Measurements from ENCODE around the gene FAM135A. TPM values are rescaled to one million over a fixed set of nuclear protein-coding genes. Genes with fewer than 3 reads are reported as not detected.
"Not testable (repeated sequence)": the region's sequence is repeated elsewhere in the genome, so short reads cannot be mapped to it uniquely, and the experiment has no call there.

The FAM135A gene
- total and polyA plus RNA-seq, 4 donors = 6.9 to 25.7 (median 16.1) TPM

DNA sequence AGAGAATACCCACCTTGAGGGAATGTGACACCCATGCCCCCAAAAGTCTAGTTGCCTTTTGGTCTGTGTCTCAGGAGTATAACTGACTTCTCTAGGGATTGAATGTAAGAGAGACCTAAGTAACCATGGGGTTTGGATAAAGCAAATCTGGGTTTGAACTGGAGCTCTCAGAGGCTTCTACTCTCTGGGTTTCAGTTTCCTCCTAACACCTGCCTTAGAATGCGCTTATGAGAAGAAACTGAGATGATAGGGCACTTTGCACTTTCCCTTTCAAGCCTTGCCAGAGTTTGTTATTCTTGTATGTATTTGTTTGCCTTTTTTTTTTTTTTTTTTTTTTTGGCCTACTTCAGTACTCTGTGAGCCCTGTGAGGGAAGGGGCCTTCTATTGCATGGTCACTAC, 172.8 kb downstream of the FAM135A start:
- intact Hi-C loops (cut with DNase I) = no loop called here
- Histone ChIP-seq H3K27ac (ENCODE audit: low read depth in 1 of 2, low read length in 2 of 2) (no peak overlapping the region), H3K9me3 (ENCODE audit: control insufficient read depth, low read length) (no peaks in the 10 kb centered on the region), H3K36me3 (ENCODE audit: control insufficient read depth in 1 of 2, insufficient read depth in 2 of 2, low read length in 1 of 2) (peaks cover 0 to 6% of the 10 kb centered on the region in 2 donors), H3K4me1 (ENCODE audit: control insufficient read depth in 1 of 2, insufficient read depth in 2 of 2, low read length in 2 of 2) (peaks cover 0 to 1% of the 10 kb centered on the region in 2 donors), H3K4me3 (ENCODE audit: low read length in 2 of 2) (no peak overlapping the region), H3K27me3 (ENCODE audit: control insufficient read depth in 1 of 2, insufficient read depth in 2 of 2, low read length in 1 of 2) (no peaks in the 10 kb centered on the region)
- no peak for ATAC-seq (ENCODE audit: low FRiP score)
- 94 to 98% methylated on average over 1 of the region's 1 CpG for WGBS, 2 donors
- DNase-seq = no peak

DNA sequence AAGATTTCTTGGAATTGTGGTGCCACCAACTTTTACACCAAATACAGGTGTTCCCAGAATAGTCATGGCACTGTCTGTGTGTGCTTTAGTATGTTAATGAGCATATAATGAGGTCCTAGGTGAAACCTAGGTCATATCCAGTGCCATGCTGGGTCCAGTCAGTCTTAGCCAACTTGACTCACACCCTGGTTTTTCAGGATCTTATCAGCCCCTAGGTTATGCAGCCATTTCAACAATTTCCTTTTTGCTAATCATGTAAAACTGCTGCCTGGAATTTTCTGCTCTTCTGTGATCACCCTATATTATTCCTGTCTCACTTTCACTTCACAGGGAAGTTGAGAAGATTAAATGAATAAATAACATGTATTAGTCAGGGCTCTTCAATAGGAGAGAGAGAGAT, 177.1 kb downstream of the FAM135A start:
- no peaks in the 10 kb centered on the region for H3K9me3 ChIP-seq (ENCODE audit: control insufficient read depth, low read length)
- peaks cover 0 to 1% of the 10 kb centered on the region in 2 donors for H3K4me1 ChIP-seq (ENCODE audit: control insufficient read depth in 1 of 2, insufficient read depth in 2 of 2, low read length in 2 of 2)
- H3K36me3 ChIP-seq (ENCODE audit: control insufficient read depth in 1 of 2, insufficient read depth in 2 of 2, low read length in 1 of 2) = peaks cover 0 to 2% of the 10 kb centered on the region in 2 donors
- H3K27me3 ChIP-seq (ENCODE audit: control insufficient read depth in 1 of 2, insufficient read depth in 2 of 2, low read length in 1 of 2) = no peaks in the 10 kb centered on the region
- intact Hi-C loops (cut with DNase I) = no loop called here
- DNase-seq = no peak
- no peak overlapping the region for H3K27ac ChIP-seq (ENCODE audit: low read depth in 1 of 2, low read length in 2 of 2)
- no peak overlapping the region for H3K4me3 ChIP-seq (ENCODE audit: low read length in 2 of 2)
- ATAC-seq (ENCODE audit: low FRiP score) = no peak

DNA sequence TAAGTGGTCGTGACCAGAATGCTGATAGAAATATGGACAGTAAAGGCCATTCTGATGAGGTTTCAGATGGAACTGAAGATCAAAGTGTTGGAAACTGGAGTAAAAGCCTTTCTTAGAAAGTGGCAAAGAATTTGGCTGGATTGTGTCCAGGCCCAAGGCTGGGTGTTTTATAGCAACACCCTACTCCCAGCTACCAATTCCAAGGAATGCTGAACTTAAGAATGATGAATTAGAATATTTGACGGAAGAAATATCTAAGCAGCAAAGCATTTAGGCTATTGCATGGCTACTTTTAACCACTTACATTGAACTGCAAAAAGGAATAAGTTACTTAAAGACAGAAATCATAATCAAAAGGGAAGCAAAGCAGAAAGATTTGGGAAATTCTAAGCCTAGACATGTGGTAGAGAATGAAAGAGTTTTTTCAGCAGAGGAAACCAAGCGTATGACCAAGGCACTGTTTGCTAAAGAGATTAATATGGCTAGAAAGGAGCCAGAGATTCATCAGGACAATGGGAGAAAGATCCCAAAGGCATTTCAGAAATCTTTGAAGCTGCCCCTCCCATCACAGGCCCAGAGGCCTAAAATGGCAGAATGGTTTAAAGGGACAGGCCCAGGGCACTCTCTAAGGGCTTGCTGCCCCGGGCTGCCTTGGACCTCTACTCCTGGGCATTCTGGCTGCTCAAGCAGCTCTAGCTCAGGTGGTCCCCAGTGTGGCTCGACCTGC, 179.2 kb downstream of the FAM135A start:
- H3K27me3 ChIP-seq (ENCODE audit: control insufficient read depth in 1 of 2, insufficient read depth in 2 of 2, low read length in 1 of 2) = no peaks in the 10 kb centered on the region
- ATAC-seq (ENCODE audit: low FRiP score) (no peak), DNase-seq (no peak)
- H3K4me3 ChIP-seq (ENCODE audit: low read length in 2 of 2) = no peak overlapping the region
- no peaks in the 10 kb centered on the region for H3K4me1 ChIP-seq (ENCODE audit: control insufficient read depth in 1 of 2, insufficient read depth in 2 of 2, low read length in 2 of 2)
- no peaks in the 10 kb centered on the region for H3K9me3 ChIP-seq (ENCODE audit: control insufficient read depth, low read length)
- WGBS, 2 donors = 56 to 69% methylated on average over 5 of the region's 5 CpGs
- no peak overlapping the region for H3K27ac ChIP-seq (ENCODE audit: low read depth in 1 of 2, low read length in 2 of 2)
- intact Hi-C loops (cut with DNase I) = no loop called here
- H3K36me3 ChIP-seq (ENCODE audit: control insufficient read depth in 1 of 2, insufficient read depth in 2 of 2, low read length in 1 of 2) = no peaks in the 10 kb centered on the region

DNA sequence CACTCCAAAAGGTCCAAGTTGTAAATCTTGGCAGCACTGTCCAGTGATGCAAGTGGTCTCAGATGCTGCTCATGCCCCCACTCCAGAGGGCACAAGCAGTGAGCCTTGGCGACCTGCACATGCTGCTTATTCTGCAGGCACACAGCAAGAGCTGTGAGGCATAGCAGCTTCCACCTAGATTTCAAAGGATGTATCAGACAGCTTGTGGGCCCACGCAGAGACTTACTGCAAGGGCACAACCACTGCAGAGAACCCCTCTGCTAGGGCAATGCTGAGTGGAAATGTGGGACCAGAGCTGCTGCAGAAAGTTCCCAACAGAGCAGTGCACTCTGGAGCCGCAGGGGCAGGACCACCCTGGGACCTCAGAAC, 179.8 kb downstream of the FAM135A start:
- Histone ChIP-seq H3K36me3 (ENCODE audit: control insufficient read depth in 1 of 2, insufficient read depth in 2 of 2, low read length in 1 of 2) (no peaks in the 10 kb centered on the region), H3K9me3 (ENCODE audit: control insufficient read depth, low read length) (no peaks in the 10 kb centered on the region), H3K27ac (ENCODE audit: low read depth in 1 of 2, low read length in 2 of 2) (no peak overlapping the region), H3K27me3 (ENCODE audit: control insufficient read depth in 1 of 2, insufficient read depth in 2 of 2, low read length in 1 of 2) (no peaks in the 10 kb centered on the region), H3K4me3 (ENCODE audit: low read length in 2 of 2) (no peak overlapping the region), H3K4me1 (ENCODE audit: control insufficient read depth in 1 of 2, insufficient read depth in 2 of 2, low read length in 2 of 2) (no peaks in the 10 kb centered on the region)
- 94% methylated on average over 3 of the region's 3 CpGs for WGBS, 2 donors
- intact Hi-C loops (cut with DNase I) = no loop called here
- DNase-seq (no peak), ATAC-seq (ENCODE audit: low FRiP score) (no peak)

DNA sequence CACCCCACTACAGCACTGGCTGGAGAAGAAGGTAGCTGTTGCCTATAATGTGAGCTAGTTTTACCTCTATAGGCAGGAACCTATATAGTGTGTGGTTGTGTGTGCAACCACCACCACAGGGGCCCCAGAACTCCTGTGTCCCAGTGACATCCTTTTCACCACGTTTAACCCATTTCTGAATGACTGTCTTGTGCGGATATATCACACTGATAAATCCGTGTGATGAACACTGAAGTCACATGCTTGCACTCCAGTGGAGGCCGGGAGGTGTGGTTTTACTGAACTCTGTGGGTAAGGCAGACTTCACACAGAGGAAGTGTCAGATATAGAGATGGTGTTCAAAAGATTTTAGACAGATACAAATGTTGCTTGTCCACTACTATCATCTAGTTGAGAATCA, 185.9 kb downstream of the FAM135A start:
- Histone ChIP-seq H3K4me3 (ENCODE audit: low read length in 2 of 2) (no peak overlapping the region), H3K27me3 (ENCODE audit: control insufficient read depth in 1 of 2, insufficient read depth in 2 of 2, low read length in 1 of 2) (no peaks in the 10 kb centered on the region), H3K4me1 (ENCODE audit: control insufficient read depth in 1 of 2, insufficient read depth in 2 of 2, low read length in 2 of 2) (no peaks in the 10 kb centered on the region), H3K36me3 (ENCODE audit: control insufficient read depth in 1 of 2, insufficient read depth in 2 of 2, low read length in 1 of 2) (no peaks in the 10 kb centered on the region), H3K9me3 (ENCODE audit: control insufficient read depth, low read length) (no peaks in the 10 kb centered on the region), H3K27ac (ENCODE audit: low read depth in 1 of 2, low read length in 2 of 2) (no peak overlapping the region)
- ATAC-seq (ENCODE audit: low FRiP score) (no peak), DNase-seq (no peak)
- 79 to 83% methylated on average over 4 of the region's 4 CpGs for WGBS, 2 donors
- intact Hi-C loops (cut with DNase I) = no loop called here

DNA sequence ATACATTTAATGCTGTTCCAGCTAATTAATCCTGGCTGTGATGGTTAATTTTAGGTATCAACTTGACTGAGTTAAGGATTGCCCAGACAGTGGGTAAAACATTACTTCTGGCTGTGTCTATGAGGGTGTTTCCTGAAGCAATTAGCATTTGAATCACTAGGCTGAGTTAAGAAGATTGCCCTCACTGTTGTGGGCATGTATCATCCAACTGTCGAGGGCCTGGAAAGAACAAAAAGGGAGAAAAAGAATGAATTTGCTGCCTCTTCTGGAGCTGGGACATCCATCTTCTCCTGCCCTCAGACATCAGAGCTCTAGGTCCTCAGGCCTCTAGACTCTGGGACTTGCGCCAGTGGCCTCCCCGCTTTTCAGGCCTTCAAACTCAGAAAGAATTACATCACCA, 187.7 kb downstream of the FAM135A start:
- intact Hi-C loops (cut with DNase I) = no loop called here
- no peaks in the 10 kb centered on the region for H3K9me3 ChIP-seq (ENCODE audit: control insufficient read depth, low read length)
- no peaks in the 10 kb centered on the region for H3K36me3 ChIP-seq (ENCODE audit: control insufficient read depth in 1 of 2, insufficient read depth in 2 of 2, low read length in 1 of 2)
- WGBS, 2 donors = 53 to 57% methylated on average over 3 of the region's 3 CpGs
- DNase-seq = no peak
- no peaks in the 10 kb centered on the region for H3K4me1 ChIP-seq (ENCODE audit: control insufficient read depth in 1 of 2, insufficient read depth in 2 of 2, low read length in 2 of 2)
- no peak overlapping the region for H3K27ac ChIP-seq (ENCODE audit: low read depth in 1 of 2, low read length in 2 of 2)
- no peak overlapping the region for H3K4me3 ChIP-seq (ENCODE audit: low read length in 2 of 2)
- no peak for ATAC-seq (ENCODE audit: low FRiP score)
- no peaks in the 10 kb centered on the region for H3K27me3 ChIP-seq (ENCODE audit: control insufficient read depth in 1 of 2, insufficient read depth in 2 of 2, low read length in 1 of 2)

DNA sequence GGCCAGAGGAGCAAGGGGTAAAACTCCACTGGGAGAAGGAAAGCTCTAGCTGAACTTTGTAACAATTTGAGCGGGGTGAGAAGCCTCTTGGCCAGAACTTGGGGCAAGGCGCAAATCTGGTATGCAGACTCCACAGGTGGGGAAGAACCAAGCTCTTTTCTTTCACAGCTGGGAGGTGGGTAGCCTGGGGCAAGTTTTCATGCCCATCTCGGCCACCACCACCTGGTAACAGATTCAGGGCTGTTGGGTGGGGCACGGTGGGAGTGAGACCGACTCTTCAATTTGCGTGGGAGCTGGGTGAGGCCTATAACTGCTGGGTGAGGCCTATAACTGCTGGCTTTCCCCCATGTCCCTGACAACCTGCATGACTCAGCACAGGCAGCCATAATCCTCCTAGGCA, 190.9 kb downstream of the FAM135A start:
- Histone ChIP-seq H3K4me1 (ENCODE audit: control insufficient read depth in 1 of 2, insufficient read depth in 2 of 2, low read length in 2 of 2) (no peaks in the 10 kb centered on the region), H3K9me3 (ENCODE audit: control insufficient read depth, low read length) (no peaks in the 10 kb centered on the region), H3K27ac (ENCODE audit: low read depth in 1 of 2, low read length in 2 of 2) (no peak overlapping the region), H3K36me3 (ENCODE audit: control insufficient read depth in 1 of 2, insufficient read depth in 2 of 2, low read length in 1 of 2) (no peaks in the 10 kb centered on the region), H3K27me3 (ENCODE audit: control insufficient read depth in 1 of 2, insufficient read depth in 2 of 2, low read length in 1 of 2) (no peaks in the 10 kb centered on the region), H3K4me3 (ENCODE audit: low read length in 2 of 2) (no peak overlapping the region)
- intact Hi-C loops (cut with DNase I) = no loop called here
- 87 to 94% methylated on average over 6 of the region's 6 CpGs for WGBS, 2 donors
- no peak for DNase-seq
- no peak for ATAC-seq (ENCODE audit: low FRiP score)

DNA sequence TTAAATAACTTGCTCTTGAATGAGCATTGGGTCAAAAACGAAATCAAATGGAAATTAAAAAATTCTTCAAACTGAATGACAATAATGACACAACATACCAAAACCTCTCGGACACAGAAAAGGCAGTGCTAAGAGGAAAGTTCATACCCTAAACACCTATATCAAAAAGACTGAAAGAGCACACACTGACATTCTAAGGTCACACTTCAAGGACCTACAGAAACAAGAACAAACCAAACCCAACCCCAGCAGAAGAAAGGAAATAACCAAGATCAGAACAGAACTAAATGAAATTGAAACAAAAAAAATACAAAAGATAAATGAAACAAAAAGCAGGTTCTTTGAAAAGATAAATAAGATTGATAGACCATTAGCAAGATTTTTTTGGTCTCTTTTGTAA, 194.1 kb downstream of the FAM135A start:
- WGBS, 2 donors = 55 to 75% methylated on average over 2 of the region's 2 CpGs
- DNase-seq; H3K27me3 ChIP-seq (ENCODE audit: control insufficient read depth in 1 of 2, insufficient read depth in 2 of 2, low read length in 1 of 2); H3K27ac ChIP-seq (ENCODE audit: low read depth in 1 of 2, low read length in 2 of 2); H3K4me1 ChIP-seq (ENCODE audit: control insufficient read depth in 1 of 2, insufficient read depth in 2 of 2, low read length in 2 of 2); H3K4me3 ChIP-seq (ENCODE audit: low read length in 2 of 2); ATAC-seq (ENCODE audit: low FRiP score); H3K36me3 ChIP-seq (ENCODE audit: control insufficient read depth in 1 of 2, insufficient read depth in 2 of 2, low read length in 1 of 2); H3K9me3 ChIP-seq (ENCODE audit: control insufficient read depth, low read length); intact Hi-C loops (cut with DNase I): not testable (repeated sequence)

DNA sequence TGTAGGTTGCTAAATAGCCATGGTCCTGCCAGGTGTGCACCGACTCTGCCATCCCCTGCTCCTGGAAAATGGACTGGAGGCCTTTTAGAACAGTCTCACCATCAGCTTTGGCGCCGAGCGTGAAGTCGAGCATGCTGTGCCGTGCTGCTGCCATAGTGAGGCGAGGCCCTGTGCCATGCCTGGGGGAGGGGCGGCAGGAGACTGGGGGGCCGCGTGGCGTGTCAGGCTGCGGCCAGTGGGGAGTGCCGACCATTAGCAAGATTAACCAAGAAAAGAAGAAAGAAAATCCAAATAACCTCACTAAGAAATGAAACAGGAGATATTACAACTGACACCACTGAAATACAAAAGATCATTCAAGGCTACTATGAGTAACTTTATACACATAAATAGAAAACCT, 195.9 kb downstream of the FAM135A start:
- H3K4me3 ChIP-seq (ENCODE audit: low read length in 2 of 2); H3K9me3 ChIP-seq (ENCODE audit: control insufficient read depth, low read length); intact Hi-C loops (cut with DNase I); H3K4me1 ChIP-seq (ENCODE audit: control insufficient read depth in 1 of 2, insufficient read depth in 2 of 2, low read length in 2 of 2); H3K27me3 ChIP-seq (ENCODE audit: control insufficient read depth in 1 of 2, insufficient read depth in 2 of 2, low read length in 1 of 2); DNase-seq; ATAC-seq (ENCODE audit: low FRiP score); H3K27ac ChIP-seq (ENCODE audit: low read depth in 1 of 2, low read length in 2 of 2); H3K36me3 ChIP-seq (ENCODE audit: control insufficient read depth in 1 of 2, insufficient read depth in 2 of 2, low read length in 1 of 2): not testable (repeated sequence)
- 85 to 88% methylated on average over 13 of the region's 13 CpGs for WGBS, 2 donors
